ENCODE data around the gene FOXP1.

DNA sequence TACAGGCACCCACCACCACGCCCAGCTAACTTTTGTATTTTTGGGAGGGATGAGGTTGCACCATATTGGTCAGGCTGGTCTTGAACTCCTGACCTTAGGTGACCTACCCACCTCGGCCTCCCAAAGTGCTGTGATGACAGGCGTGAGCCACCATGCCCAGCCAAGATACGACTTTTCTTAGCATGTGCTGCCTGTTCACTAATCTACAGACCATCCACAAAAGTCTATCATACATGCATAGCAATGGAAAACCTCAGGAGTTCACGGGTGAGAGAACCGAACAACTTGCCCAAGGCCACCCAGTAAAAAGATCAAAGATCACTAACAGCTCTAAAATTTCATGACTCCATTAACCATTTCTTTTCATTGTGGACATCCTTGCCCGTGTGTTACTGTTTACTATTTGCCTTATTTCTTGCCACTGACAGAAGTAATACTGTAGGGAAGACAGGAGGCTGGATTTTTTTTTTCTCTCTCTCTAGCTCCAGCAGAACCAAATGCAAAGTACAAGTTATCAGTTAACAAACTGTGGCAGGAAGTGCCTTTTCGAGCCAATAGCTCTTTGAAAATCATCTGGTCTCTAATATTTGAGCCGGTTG, 92.3 kb downstream of the FOXP1 start:
- TF ChIP-seq CTCF (IDR thresholded peaks at IDR 0.05) (no peak), EZH2 (IDR thresholded peaks at IDR 0.05) (no peak)

All from neural progenitor cell (in vitro differentiated cells).